Suppressor macrophage treated with lipopolysaccharide for 4 hours (primary cell): Measurements from ENCODE around the gene EXOC7.

Source experiments
- DNase-seq: peaks from one replicate; pipeline ENCODE4 v3.0.0-alpha.2; 2020

EXOC7 gene

GRCh38 chr17:76138234-76138895 lies 34.8 kb upstream of the EXOC7 start:
- DNase-seq: no peak

GRCh38 chr17:76137351-76138233 lies 34.0 kb upstream of the EXOC7 start:
- DNase-seq: no peak

- no peak for DNase-seq
These were observed 33.4 kb upstream of the EXOC7 start for GRCh38 chr17:76137001-76137350.

DNA sequence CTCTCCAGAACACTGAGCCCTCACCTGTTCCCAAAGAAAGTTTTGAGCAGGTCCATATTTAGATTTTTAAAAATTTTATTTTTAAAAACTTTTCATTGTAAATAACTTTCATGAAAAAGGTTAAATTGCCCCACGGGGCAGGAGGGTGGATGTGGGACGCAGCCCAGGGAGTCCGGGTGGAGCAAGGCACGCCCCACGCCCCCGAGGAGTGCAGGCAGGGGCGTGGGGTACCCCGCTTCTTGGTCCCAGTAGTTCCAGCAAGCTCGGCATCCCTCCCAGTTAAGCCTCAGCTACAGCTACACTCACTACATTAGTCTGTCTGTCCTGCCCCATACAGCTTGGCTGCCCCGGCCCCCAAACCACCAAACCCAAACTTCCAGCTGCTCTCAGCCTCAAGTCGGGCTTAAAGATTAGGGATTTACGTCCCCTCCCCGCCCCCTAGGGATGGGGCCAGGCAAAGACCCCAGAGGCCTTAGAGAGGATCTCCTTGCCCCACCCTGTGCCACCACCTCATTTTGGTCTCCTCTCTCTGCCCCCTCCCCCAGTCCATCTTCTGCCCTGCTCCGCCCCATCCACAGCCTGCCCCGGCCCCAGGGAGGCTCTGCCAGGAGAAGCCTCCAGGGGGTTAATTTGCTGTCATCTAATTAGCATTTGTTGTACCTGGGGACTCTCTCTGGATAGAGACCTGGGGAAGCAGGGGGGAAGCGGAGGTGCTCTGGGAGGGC lies 32.9 kb upstream of the EXOC7 start:
- no peak for DNase-seq

- no peak for DNase-seq
These were observed 32.2 kb upstream of the EXOC7 start for GRCh38 chr17:76135810-76136188.

DNA sequence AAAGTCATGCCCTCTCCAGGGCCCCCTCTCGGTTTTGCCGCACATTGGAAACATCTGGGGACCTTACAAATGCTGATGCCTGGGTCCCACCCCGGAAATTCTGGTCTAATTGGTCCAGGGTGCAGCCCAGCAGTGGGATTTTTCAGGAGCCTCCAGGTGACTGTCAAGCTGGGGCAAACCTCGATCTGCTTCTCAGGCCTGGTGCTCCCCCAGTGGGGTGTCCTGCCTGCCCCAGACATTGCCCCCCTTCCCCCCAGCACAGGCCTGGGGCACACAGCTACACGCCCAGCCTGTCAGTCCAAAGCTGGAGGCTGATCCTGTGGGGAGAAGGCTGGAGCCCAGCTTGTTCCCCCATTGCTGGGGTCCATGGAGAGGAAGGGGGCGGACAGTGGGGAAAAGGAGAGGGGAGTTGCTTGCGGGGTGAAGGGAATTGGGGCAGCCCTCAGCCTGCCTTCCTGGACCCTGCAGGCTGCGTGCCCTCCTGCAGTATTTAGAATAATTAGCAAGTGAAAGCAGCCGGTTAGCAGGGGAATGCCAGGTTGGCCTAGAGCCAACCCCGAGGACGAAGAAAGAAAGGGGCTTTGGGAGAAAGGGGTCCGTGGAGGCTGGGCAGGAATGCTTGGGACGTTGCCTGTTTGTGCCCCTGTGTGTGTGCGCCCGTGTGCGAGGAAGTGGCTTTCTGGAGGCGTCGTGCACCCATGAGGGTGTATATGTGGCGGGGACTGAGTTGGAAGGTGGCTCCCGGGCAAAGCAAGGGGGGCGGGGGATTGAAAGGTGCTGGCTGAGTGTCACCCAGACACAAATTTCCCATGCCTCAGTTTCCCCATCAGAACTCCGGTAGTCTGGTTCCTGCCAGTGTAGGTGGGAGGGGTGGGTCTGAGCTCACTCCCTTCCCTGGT lies 31.6 kb upstream of the EXOC7 start:
- DNase-seq: no peak

GRCh38 chr17:76132574-76133338 lies 29.2 kb upstream of the EXOC7 start:
- no peak for DNase-seq

- DNase-seq: no peak
These were observed 28.3 kb upstream of the EXOC7 start for GRCh38 chr17:76131692-76132573.

GRCh38 chr17:76131051-76131691 lies 27.6 kb upstream of the EXOC7 start:
- DNase-seq: no peak

DNA sequence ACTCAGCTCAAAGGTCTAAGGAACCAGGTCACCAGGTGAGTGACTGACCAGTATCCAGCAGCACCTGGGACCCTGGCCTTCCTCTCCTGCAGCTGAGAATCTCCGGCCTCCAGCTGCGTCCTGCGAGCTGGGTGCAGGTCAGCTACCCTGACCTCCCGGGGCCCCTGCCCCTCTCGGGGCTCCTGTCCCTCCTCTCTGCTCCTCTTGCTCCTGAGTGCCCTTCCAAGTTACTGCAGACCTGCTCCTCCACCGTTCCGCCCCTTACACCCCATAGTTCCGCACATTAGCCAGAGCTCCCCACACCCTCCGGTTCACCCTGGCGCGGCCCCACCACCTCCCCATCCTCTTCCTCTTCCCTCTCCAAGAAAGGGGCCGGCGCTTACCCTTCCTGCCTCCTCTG lies 26.9 kb upstream of the EXOC7 start:
- no peak for DNase-seq

GRCh38 chr17:76125922-76126321 lies 22.3 kb upstream of the EXOC7 start:
- no peak for DNase-seq

DNA sequence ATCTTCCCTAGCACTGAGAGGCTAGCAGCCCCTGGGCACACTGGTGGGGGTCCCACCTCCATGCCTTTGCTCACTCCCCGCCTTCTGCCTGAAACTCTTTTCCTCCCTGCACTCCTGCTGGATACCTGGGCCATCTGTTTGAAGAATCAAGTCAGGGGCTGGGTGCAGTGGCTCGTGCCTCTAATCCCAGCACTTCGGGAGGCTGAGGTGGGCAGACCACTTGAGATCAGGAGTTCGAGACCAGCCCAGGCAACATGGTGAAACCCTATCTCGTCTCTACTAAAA lies 21.7 kb upstream of the EXOC7 start:
- no peak for DNase-seq

GRCh38 chr17:76124582-76125390 lies 21.2 kb upstream of the EXOC7 start:
- DNase-seq: no peak

GRCh38 chr17:76123749-76124581 lies 20.4 kb upstream of the EXOC7 start:
- DNase-seq: no peak

DNA sequence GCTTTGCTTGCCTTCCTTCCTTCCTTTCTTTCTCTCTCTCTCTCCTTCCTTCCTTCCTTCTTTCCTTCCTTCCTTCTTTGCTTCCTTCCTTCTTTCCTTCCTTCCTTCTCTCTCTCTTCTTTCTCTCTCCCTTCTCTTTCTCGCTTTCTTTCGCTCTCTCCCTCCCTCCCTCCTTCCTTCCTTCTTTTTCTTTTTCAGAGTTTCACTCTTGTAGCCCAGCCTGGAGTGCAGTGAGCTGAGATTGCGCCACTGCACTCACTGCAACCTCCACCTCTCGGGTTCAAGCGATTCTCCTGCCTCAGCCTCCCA lies 19.6 kb upstream of the EXOC7 start:
- DNase-seq: no peak

- no peak for DNase-seq
These were observed 19.0 kb upstream of the EXOC7 start for GRCh38 chr17:76122431-76123190.

- DNase-seq: no peak
These were observed 18.4 kb upstream of the EXOC7 start for GRCh38 chr17:76121932-76122430.

GRCh38 chr17:76120658-76121008 lies 17.0 kb upstream of the EXOC7 start:
- DNase-seq: no peak
